ENCODE measurements around the gene ITIH2. TPM values are rescaled to one million over a fixed set of nuclear protein-coding genes. Genes with fewer than 3 reads are reported as not detected.
"Not testable (repeated sequence)": the region's sequence is repeated elsewhere in the genome, so short reads cannot be mapped to it uniquely, and the experiment has no call there.

Gene ITIH2
- total RNA-seq, 1 donor from 2014 or later = 4.6 TPM

GRCh38 chr10:7768417-7768816, 65.3 kb downstream of the ITIH2 start:
- TF ChIP-seq CTCF (IDR thresholded peaks at IDR 0.05; ENCODE audit: unreplicated experiment) = no peak
- H3K36me3 Mint-ChIP-seq (ENCODE audit: insufficient read depth) = peaks cover 20% of the 10 kb centered on the region
- H3K4me3 Mint-ChIP-seq (ENCODE audit: low read depth) = no peak overlapping the region
- H3K4me1 Mint-ChIP-seq (ENCODE audit: low read depth) = peaks cover 7% of the 10 kb centered on the region
- H3K9me3 Mint-ChIP-seq (ENCODE audit: low read depth) = no peaks in the 10 kb centered on the region
- no peak for DNase-seq (ENCODE audit: low spot score, unreplicated experiment)
- no peaks in the 10 kb centered on the region for H3K27me3 Mint-ChIP-seq
- H3K27ac Mint-ChIP-seq = no peak overlapping the region

- peaks cover 28% of the 10 kb centered on the region for H3K36me3 Mint-ChIP-seq (ENCODE audit: insufficient read depth)
- H3K4me1 Mint-ChIP-seq (ENCODE audit: low read depth) = peaks cover 7% of the 10 kb centered on the region
- no peak for DNase-seq (ENCODE audit: low spot score, unreplicated experiment)
- H3K9me3 Mint-ChIP-seq (ENCODE audit: low read depth) = no peaks in the 10 kb centered on the region
- no peaks in the 10 kb centered on the region for H3K27me3 Mint-ChIP-seq
- no peak overlapping the region for H3K27ac Mint-ChIP-seq
- no peak for TF ChIP-seq CTCF (IDR thresholded peaks at IDR 0.05; ENCODE audit: unreplicated experiment)
- H3K4me3 Mint-ChIP-seq (ENCODE audit: low read depth) = no peak overlapping the region
Observed at GRCh38 chr10:7773845-7774801, 71.0 kb downstream of the ITIH2 start.

GRCh38 chr10:7776777-7777176, 73.7 kb downstream of the ITIH2 start:
- no peak for DNase-seq (ENCODE audit: low spot score, unreplicated experiment)
- H3K36me3 Mint-ChIP-seq (ENCODE audit: insufficient read depth) = peaks cover 27% of the 10 kb centered on the region
- peaks cover 1% of the 10 kb centered on the region for H3K4me1 Mint-ChIP-seq (ENCODE audit: low read depth)
- H3K27me3 Mint-ChIP-seq = no peaks in the 10 kb centered on the region
- no peak for TF ChIP-seq CTCF (IDR thresholded peaks at IDR 0.05; ENCODE audit: unreplicated experiment)
- H3K4me3 Mint-ChIP-seq (ENCODE audit: low read depth) = no peak overlapping the region
- no peaks in the 10 kb centered on the region for H3K9me3 Mint-ChIP-seq (ENCODE audit: low read depth)
- H3K27ac Mint-ChIP-seq = no peak overlapping the region

GRCh38 chr10:7782194-7782593, 79.1 kb downstream of the ITIH2 start:
- H3K9me3 Mint-ChIP-seq (ENCODE audit: low read depth); H3K4me3 Mint-ChIP-seq (ENCODE audit: low read depth); H3K27me3 Mint-ChIP-seq; DNase-seq (ENCODE audit: low spot score, unreplicated experiment); H3K4me1 Mint-ChIP-seq (ENCODE audit: low read depth); H3K27ac Mint-ChIP-seq: not testable (repeated sequence)
- H3K36me3 Mint-ChIP-seq (ENCODE audit: insufficient read depth) = peaks cover 14% of the 10 kb centered on the region

GRCh38 chr10:7786430-7786829, 83.3 kb downstream of the ITIH2 start:
- H3K4me3 Mint-ChIP-seq (ENCODE audit: low read depth) = no peak overlapping the region
- DNase-seq (ENCODE audit: low spot score, unreplicated experiment) = no peak
- no peak for TF ChIP-seq CTCF (IDR thresholded peaks at IDR 0.05; ENCODE audit: unreplicated experiment)
- H3K27me3 Mint-ChIP-seq = no peaks in the 10 kb centered on the region
- H3K4me1 Mint-ChIP-seq (ENCODE audit: low read depth) = peaks cover 14% of the 10 kb centered on the region
- no peaks in the 10 kb centered on the region for H3K9me3 Mint-ChIP-seq (ENCODE audit: low read depth)
- H3K27ac Mint-ChIP-seq = no peak overlapping the region
- H3K36me3 Mint-ChIP-seq (ENCODE audit: insufficient read depth) = peaks cover 5% of the 10 kb centered on the region
